GM19328 (cell line): ENCODE measurements around the gene PTPMT1.
"Not testable (repeated sequence)": the region's sequence is repeated elsewhere in the genome, so short reads cannot be mapped to it uniquely, and the experiment has no call there.

Experiments used
- ATAC-seq: cut with Tn5 transposase; IDR thresholded peaks from one replicate; pipeline ENCODE4 v1.9.1; 2021; ENCODE audit warnings: mild to moderate bottlenecking, moderate library complexity; ENCODE audit not compliant: unreplicated experiment

Gene PTPMT1

GRCh38 chr11:47546274-47546673 is 19.1 kb upstream of the PTPMT1 start:
- not testable (repeated sequence) for ATAC-seq

- ATAC-seq, result no peak
These were observed 14.9 kb upstream of the PTPMT1 start for GRCh38 chr11:47550288-47551047.

GRCh38 chr11:47551086-47551485 is 14.3 kb upstream of the PTPMT1 start:
- no peak for ATAC-seq

GRCh38 chr11:47552056-47552565 is 13.3 kb upstream of the PTPMT1 start:
- ATAC-seq, result peak; percentile 2

GRCh38 chr11:47552566-47553405 is 12.6 kb upstream of the PTPMT1 start, which contains the start of gene CELF1:
TSS of gene CELF1 (minus strand) at chr11:47553132. CDS start at chr11:47499523, 53,609 bp downstream.
- ATAC-seq, result peak; percentile 88

- ATAC-seq, result peak; percentile 21
These were observed 12.0 kb upstream of the PTPMT1 start for GRCh38 chr11:47553406-47553743.

GRCh38 chr11:47557004-47557403 is 8.4 kb upstream of the PTPMT1 start:
- not testable (repeated sequence) for ATAC-seq

- no peak for ATAC-seq
These were observed 6.7 kb upstream of the PTPMT1 start for GRCh38 chr11:47558695-47559094.

- no peak for ATAC-seq
These were observed 5.0 kb upstream of the PTPMT1 start for GRCh38 chr11:47560426-47560825.

- ATAC-seq, result not testable (repeated sequence)
These were observed 3.0 kb upstream of the PTPMT1 start for GRCh38 chr11:47562393-47562792.

GRCh38 chr11:47564366-47564765 is 1.0 kb upstream of the PTPMT1 start:
- not testable (repeated sequence) for ATAC-seq

GRCh38 chr11:47564933-47565339 is 463 bp upstream of the PTPMT1 start:
- ATAC-seq, result peak; percentile 8

GRCh38 chr11:47566149-47566698 is 825 bp downstream of the PTPMT1 start:
- no peak for ATAC-seq

GRCh38 chr11:47569646-47570045 is 4.2 kb downstream of the PTPMT1 start:
- ATAC-seq, result no peak

- ATAC-seq, result no peak
These were observed 5.4 kb downstream of the PTPMT1 start for GRCh38 chr11:47570651-47571356.

- ATAC-seq, result no peak
These were observed 5.9 kb downstream of the PTPMT1 start for GRCh38 chr11:47571357-47571729.

GRCh38 chr11:47571895-47572294 is 6.5 kb downstream of the PTPMT1 start:
- ATAC-seq, result no peak

GRCh38 chr11:47572715-47573255 is 7.4 kb downstream of the PTPMT1 start:
- ATAC-seq, result no peak

GRCh38 chr11:47573321-47573720 is 7.9 kb downstream of the PTPMT1 start:
- no peak for ATAC-seq

GRCh38 chr11:47577460-47578041 is 12.2 kb downstream of the PTPMT1 start:
- no peak for ATAC-seq
